ENCODE measurements around the gene FAM3D. TPM values are rescaled to one million over a fixed set of nuclear protein-coding genes. Genes with fewer than 3 reads are reported as not detected.

Gene FAM3D
- total and polyA plus RNA-seq, 2 of the 8 experiments (the other 6 are each of a cell fraction or from before 2014, with no cell fraction given), result not detected

DNA sequence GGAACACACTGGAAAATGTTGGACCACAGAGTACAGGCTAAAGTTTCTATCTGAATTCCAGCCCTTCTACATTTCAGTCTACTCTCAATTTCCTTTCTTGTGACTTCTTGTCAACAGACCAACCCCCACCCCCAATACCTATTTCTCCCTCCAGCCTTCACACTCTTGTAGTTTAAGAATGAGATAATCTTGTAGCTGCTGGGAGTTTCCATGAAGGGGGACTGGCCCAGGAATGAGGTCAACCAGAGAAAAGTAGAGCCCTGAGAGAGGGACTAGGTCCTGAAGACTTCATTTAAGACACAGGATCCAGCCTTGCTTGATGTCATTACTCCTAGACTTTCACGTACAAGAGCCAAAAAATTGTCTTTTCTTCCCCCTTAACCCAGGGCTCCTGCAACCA is 59.9 kb downstream of the FAM3D start:
- H3K9me3 ChIP-seq (ENCODE audit: insufficient read depth in 2 of 2, low read depth in 1 of 2, low read length in 1 of 2), result no peaks in the 10 kb centered on the region
- no peak overlapping the region for H3K27ac ChIP-seq (ENCODE audit: low read depth, low read length)
- no peak for TF ChIP-seq PHF8 (conservative IDR thresholded peaks at IDR 0.05; ENCODE audit: low read depth, low read length)
- no peak for TF ChIP-seq HDAC6 (IDR thresholded peaks at IDR 0.05; ENCODE audit: low read depth, low read length)
- no peak for TF ChIP-seq CHD1 (IDR thresholded peaks at IDR 0.05; ENCODE audit: low read depth, low read length)
- no peak for TF ChIP-seq KDM4A (IDR thresholded peaks at IDR 0.05; ENCODE audit: low read depth, low read length, severe bottlenecking)
- no peak overlapping the region for H3K9ac ChIP-seq (replicated peaks in 1 of 4; ENCODE audit: extremely low read depth in 1 of 4, low read depth in 3 of 4, low read length in 3 of 4)
- no peak overlapping the region for H3K14ac ChIP-seq (ENCODE audit: insufficient read length)
- H4K8ac ChIP-seq (ENCODE audit: extremely low read depth, insufficient read depth, low read length), result no peak overlapping the region
- no peaks in the 10 kb centered on the region; the same call in 1 of the 2 replicates for H3K79me1 ChIP-seq (ENCODE audit: low read depth, low read length)
- H4K20me1 ChIP-seq (replicated peaks in 1 of 2; ENCODE audit: control insufficient read depth in 1 of 2, insufficient read depth in 2 of 2, low read length in 2 of 2), result no peaks in the 10 kb centered on the region
- no peak overlapping the region for H3K4me3 ChIP-seq (ENCODE audit: extremely low read depth in 1 of 4, insufficient read depth in 2 of 4, low read depth in 3 of 4, low read length in 4 of 4)
- H4K91ac ChIP-seq (replicated peaks; ENCODE audit: insufficient read length, low read length), result no peak overlapping the region
- H2BK20ac ChIP-seq (ENCODE audit: low read length), result no peak overlapping the region
- DNase-seq (ENCODE audit: low read depth in 1 of 2, low spot score in 2 of 2) (no peak), FAIRE-seq (no peak)
- H3K18ac ChIP-seq (ENCODE audit: extremely low read depth, low read length), result no peak overlapping the region
- H2BK120ac ChIP-seq (replicated peaks; ENCODE audit: low read depth, low read length), result no peak overlapping the region
- no peaks in the 10 kb centered on the region for H3K23me2 ChIP-seq (ENCODE audit: low read depth, low read length)
- H2AFZ ChIP-seq (ENCODE audit: low read length), result no peak overlapping the region
- no peak overlapping the region for H2BK12ac ChIP-seq (ENCODE audit: low read depth, low read length)
- H3K27me3 ChIP-seq (replicated peaks in 1 of 4; ENCODE audit: control insufficient read depth in 3 of 4, extremely low read depth in 1 of 4, insufficient read depth in 3 of 4, low read length in 3 of 4), result no peaks in the 10 kb centered on the region
- no peaks in the 10 kb centered on the region for H3K4me1 ChIP-seq (replicated peaks in 1 of 4; ENCODE audit: control insufficient read depth in 3 of 4, insufficient read depth in 4 of 4, low read length in 3 of 4)
- H4K5ac ChIP-seq (ENCODE audit: insufficient read length, low read depth, low read length), result no peak overlapping the region
- no peak overlapping the region for H3K4ac ChIP-seq (replicated peaks; ENCODE audit: insufficient read length, low read depth, low read length)
- no peaks in the 10 kb centered on the region for H3K36me3 ChIP-seq (ENCODE audit: control insufficient read depth in 2 of 4, insufficient read depth in 4 of 4, low read length in 3 of 4)
- no peak overlapping the region for H2BK15ac ChIP-seq (ENCODE audit: low read length)
- no peak overlapping the region for H3K4me2 ChIP-seq (ENCODE audit: insufficient read depth in 1 of 2, low read depth in 2 of 2, low read length in 2 of 2)
- ChIA-PET POLR2A (ENCODE audit: partially characterized antibody) (interaction anchor here (0.6 kb wide), 1 partner anchor 9 kb away, joined by 3 read pairs; no protein-coding TSS in a partner anchor), CTCF (ENCODE audit: partially characterized antibody) (interaction anchor here (0.9 to 4.1 kb wide), 7 partner anchors 9 to 301 kb away, joined by 3 to 15 read pairs (median 3); partner anchors contain the start of gene RPP14)
- H3K23ac ChIP-seq (ENCODE audit: insufficient read length), result no peak overlapping the region
- H3K56ac ChIP-seq (replicated peaks; ENCODE audit: insufficient read length, low read depth, low read length), result no peak overlapping the region
- no peaks in the 10 kb centered on the region for H3K79me2 ChIP-seq (ENCODE audit: control insufficient read depth in 1 of 2, insufficient read depth in 2 of 2, low read length in 2 of 2)
- H2AK5ac ChIP-seq (ENCODE audit: low read depth, low read length), result no peak overlapping the region
- 79% methylated on average over 1 of the region's 1 CpG; no CpG with 5 or more reads in 1 of the 2 experiments for WGBS, 2 experiments (ENCODE audit: extremely low coverage in 1 of 2, insufficient coverage in 1 of 2, insufficient read length in 1 of 2, insufficient replicate concordance in 2 of 2, low coverage in 1 of 2, low lambda C conversion rate in 2 of 2, missing lambda C conversion rate in 1 of 2)
- no peak overlapping the region for H2BK5ac ChIP-seq (ENCODE audit: low read depth, low read length)
